Effector memory CD8-positive, alpha-beta T cell (primary cell): ENCODE results near the gene CUBN.

Source experiments
- ATAC-seq: fragments of 150-1000 bp; cut with Tn5 transposase; replicated peaks from 2 replicates; pipeline ENCODE4 v1.10.0; 2021; ENCODE audit warnings: mild to moderate bottlenecking, moderate library complexity
- DNase-seq, 3 experiments: peaks; one replicate each; pipeline ENCODE4 v3.0.0; 2021
- H3K27ac Mint-ChIP-seq, 2 donors: one replicate each; pipeline ENCODE4 v1.8.0; 2022; ENCODE audit warnings: mild to moderate bottlenecking in 2 of 2, mixed read lengths in 2 of 2, moderate library complexity in 2 of 2
- H3K27me3 Mint-ChIP-seq, 2 donors: one replicate each; pipeline ENCODE4 v1.8.0; 2022; ENCODE audit warnings: mixed read lengths in 2 of 2
- H3K36me3 Mint-ChIP-seq: one replicate; pipeline ENCODE4 v1.8.0; 2022; ENCODE audit warnings: mild to moderate bottlenecking, moderate library complexity, mixed read lengths; ENCODE audit not compliant: insufficient read depth
- H3K4me1 Mint-ChIP-seq, 2 donors: one replicate each; pipeline ENCODE4 v1.8.0; 2022; ENCODE audit warnings: low read depth in 2 of 2, mixed read lengths in 2 of 2
- H3K4me3 Mint-ChIP-seq, 2 donors: one replicate each; pipeline ENCODE4 v1.8.0; 2022; ENCODE audit warnings: mild to moderate bottlenecking in 2 of 2, mixed read lengths in 2 of 2, moderate library complexity in 2 of 2
- H3K9me3 Mint-ChIP-seq, 2 donors: one replicate each; pipeline ENCODE4 v1.8.0; 2022; ENCODE audit warnings: mixed read lengths in 2 of 2

CUBN gene

DNA sequence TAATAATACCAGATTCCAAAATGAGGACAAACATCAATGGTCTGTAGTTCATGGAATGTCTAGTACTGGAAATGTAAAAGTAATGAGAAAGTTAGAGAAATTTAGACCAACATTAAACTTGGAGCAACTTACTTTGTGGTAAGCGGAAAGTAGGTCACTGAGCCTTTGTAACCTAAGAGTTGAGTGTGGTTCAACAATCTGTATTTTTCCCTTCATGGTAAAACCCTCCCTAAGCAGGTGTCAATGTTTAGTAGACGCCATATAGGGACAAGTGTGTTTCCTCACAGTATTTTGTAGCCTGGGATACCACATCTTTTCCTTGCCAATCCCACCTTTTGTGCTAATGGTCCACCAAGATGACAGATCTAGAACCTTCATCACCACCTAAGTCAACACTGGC lies 245.1 kb downstream of the CUBN start:
- Mint-ChIP-seq H3K4me3 (no peak overlapping the region), H3K36me3 (no peaks in the 10 kb centered on the region), H3K4me1 (no peaks in the 10 kb centered on the region), H3K27me3 (no peaks in the 10 kb centered on the region), H3K9me3 (no peaks in the 10 kb centered on the region), H3K27ac (peak overlapping the region in 1 of 2 donors; percentile 17)
- no peak for DNase-seq
- peak; percentile 82 for ATAC-seq

GRCh38 chr10:16883084-16883483 lies 246.5 kb downstream of the CUBN start:
- Mint-ChIP-seq H3K4me3 (no peak overlapping the region), H3K9me3 (no peaks in the 10 kb centered on the region), H3K27ac (peak overlapping the region; percentile 26 to 41), H3K36me3 (no peaks in the 10 kb centered on the region), H3K27me3 (no peaks in the 10 kb centered on the region), H3K4me1 (no peaks in the 10 kb centered on the region)
- ATAC-seq, result no peak
- DNase-seq, result no peak

DNA sequence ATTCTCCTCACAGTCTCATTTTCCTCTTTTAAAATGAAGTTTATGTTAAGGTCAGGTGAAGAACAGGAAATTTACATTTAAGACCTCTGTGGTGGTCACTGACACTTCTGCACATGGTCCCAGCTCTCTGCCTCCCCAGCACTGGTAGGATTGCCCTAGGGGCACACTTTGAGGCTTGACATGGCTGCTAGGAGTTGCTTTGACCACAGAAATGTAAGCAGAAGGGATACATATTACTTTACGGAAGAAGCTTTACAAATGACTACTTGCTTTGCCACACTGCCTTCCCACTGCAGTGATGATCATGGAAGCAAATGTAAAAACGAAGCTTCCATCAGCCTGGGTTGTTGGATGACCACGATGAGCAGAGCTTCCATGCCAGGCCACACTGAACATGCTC lies 259.3 kb downstream of the CUBN start:
- H3K36me3 Mint-ChIP-seq, result peaks cover 4% of the 10 kb centered on the region

DNA sequence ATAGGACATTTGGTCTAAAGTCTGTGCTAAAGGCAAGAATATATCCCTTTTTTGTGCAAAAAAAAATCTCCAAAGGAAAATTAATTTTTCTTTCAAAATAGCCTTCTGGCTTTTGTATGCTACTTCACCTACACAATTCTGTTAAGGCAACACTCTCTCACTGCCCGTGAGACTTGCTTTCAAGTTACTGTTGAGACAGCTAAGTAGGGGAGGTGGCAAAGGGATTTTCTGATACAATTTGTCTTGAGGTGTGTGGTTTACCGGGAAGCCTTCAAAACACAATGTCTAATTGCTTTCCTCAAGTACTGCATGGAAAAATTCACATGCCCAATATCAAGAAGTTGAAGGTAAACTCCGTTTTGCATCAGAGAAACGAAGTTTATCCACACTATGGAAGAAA lies 261.6 kb downstream of the CUBN start:
- no peak for DNase-seq
- no peak for ATAC-seq
- Mint-ChIP-seq H3K36me3 (no peaks in the 10 kb centered on the region), H3K27ac (no peak overlapping the region), H3K27me3 (no peaks in the 10 kb centered on the region), H3K4me3 (no peak overlapping the region), H3K9me3 (no peaks in the 10 kb centered on the region), H3K4me1 (no peaks in the 10 kb centered on the region)

More for the DNA sequence above, 259.3 kb downstream of the CUBN start:
- no peak overlapping the region for H3K4me3 Mint-ChIP-seq
- H3K9me3 Mint-ChIP-seq, result no peaks in the 10 kb centered on the region
- no peaks in the 10 kb centered on the region for H3K27me3 Mint-ChIP-seq
- no peak for ATAC-seq
- no peak for DNase-seq
- no peak overlapping the region for H3K27ac Mint-ChIP-seq
- no peaks in the 10 kb centered on the region for H3K4me1 Mint-ChIP-seq

- Mint-ChIP-seq H3K27ac (no peak overlapping the region), H3K36me3 (no peaks in the 10 kb centered on the region), H3K9me3 (no peaks in the 10 kb centered on the region), H3K4me3 (no peak overlapping the region), H3K27me3 (no peaks in the 10 kb centered on the region), H3K4me1 (no peaks in the 10 kb centered on the region)
- ATAC-seq (no peak), DNase-seq (no peak)
Measured at GRCh38 chr10:16867556-16867955, 262.1 kb downstream of the CUBN start.

- Mint-ChIP-seq H3K27ac (no peak overlapping the region), H3K4me1 (no peaks in the 10 kb centered on the region)
- ATAC-seq, result no peak
Measured at GRCh38 chr10:16866541-16867275, 262.9 kb downstream of the CUBN start.

DNA sequence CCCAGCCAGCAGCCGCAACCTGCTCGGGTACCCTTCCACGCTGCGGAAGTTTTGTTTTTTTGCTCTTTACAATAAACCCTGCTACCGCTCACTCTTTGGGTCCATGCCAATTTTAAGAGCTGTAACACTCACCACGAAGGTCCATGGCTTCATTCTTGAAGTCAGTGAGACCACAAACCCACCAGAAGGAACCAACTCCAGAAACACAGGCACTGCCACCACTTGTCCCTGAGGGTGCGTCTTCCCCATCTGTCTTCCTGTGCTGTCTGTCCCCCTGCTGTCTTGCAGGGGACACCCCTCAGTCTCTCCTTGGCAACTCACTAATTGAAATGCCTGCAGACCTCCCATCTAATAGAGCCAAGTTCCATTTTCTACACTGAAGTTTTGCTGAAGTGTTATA lies 263.8 kb downstream of the CUBN start:
- no peak overlapping the region for H3K4me3 Mint-ChIP-seq
- no peaks in the 10 kb centered on the region for H3K27me3 Mint-ChIP-seq
- H3K27ac Mint-ChIP-seq, result no peak overlapping the region
- H3K36me3 Mint-ChIP-seq, result no peaks in the 10 kb centered on the region
- DNase-seq (no peak), ATAC-seq (no peak)
- H3K9me3 Mint-ChIP-seq, result no peaks in the 10 kb centered on the region
- no peaks in the 10 kb centered on the region for H3K4me1 Mint-ChIP-seq

More at GRCh38 chr10:16866541-16867275, 262.9 kb downstream of the CUBN start:
- Mint-ChIP-seq H3K9me3 (no peaks in the 10 kb centered on the region), H3K36me3 (no peaks in the 10 kb centered on the region), H3K27me3 (no peaks in the 10 kb centered on the region), H3K4me3 (no peak overlapping the region)
- DNase-seq, result no peak

DNA sequence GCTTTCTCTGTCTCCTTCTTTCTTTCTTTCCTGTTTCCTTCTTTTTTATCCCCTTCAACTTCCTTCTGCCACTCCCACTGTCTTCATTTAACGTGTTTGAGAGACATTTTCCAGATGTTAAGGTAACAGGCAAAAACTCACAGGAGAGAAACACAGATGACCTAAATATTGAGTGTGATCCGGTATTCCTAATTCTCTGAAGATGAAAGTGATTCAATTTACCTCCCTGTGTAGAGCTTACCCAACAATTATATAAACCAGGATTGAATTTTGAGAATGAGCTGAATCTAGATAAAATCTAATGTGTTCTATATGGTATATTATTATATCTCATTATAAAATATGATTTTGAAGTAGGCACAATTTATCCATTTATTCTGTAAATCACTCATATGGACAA lies 265.8 kb downstream of the CUBN start:
- ATAC-seq (no peak), DNase-seq (no peak)
- no peaks in the 10 kb centered on the region for H3K36me3 Mint-ChIP-seq
- H3K4me3 Mint-ChIP-seq, result no peak overlapping the region
- no peaks in the 10 kb centered on the region for H3K9me3 Mint-ChIP-seq
- no peaks in the 10 kb centered on the region for H3K4me1 Mint-ChIP-seq
- no peak overlapping the region for H3K27ac Mint-ChIP-seq
- no peaks in the 10 kb centered on the region for H3K27me3 Mint-ChIP-seq

DNA sequence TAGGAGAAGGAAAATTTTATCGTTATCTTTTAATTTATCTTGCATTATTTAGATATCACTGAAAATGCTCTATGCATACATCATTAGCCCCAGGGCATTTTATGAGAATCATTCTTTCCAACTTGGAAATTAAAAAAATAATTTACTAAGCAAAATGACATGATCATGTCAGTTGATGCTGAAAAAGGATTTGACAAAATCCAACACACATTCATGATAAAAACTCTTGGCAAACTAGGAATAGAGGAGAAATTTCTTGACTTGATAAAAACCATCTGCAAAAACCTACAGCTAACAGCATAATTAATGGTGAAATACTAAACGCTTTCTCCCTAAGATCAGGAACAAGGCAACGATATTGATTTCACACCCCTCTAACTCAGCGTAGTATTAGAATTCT lies 272.2 kb downstream of the CUBN start:
- H3K4me3 Mint-ChIP-seq, result no peak overlapping the region
- H3K27ac Mint-ChIP-seq, result no peak overlapping the region
- no peaks in the 10 kb centered on the region for H3K9me3 Mint-ChIP-seq
- DNase-seq (no peak), ATAC-seq (no peak)
- H3K27me3 Mint-ChIP-seq, result no peaks in the 10 kb centered on the region
- H3K4me1 Mint-ChIP-seq, result no peaks in the 10 kb centered on the region
- no peaks in the 10 kb centered on the region for H3K36me3 Mint-ChIP-seq

GRCh38 chr10:16856567-16856966 lies 273.0 kb downstream of the CUBN start:
- Mint-ChIP-seq H3K9me3 (no peaks in the 10 kb centered on the region), H3K4me3 (no peak overlapping the region), H3K36me3 (no peaks in the 10 kb centered on the region), H3K27ac (no peak overlapping the region), H3K4me1 (no peaks in the 10 kb centered on the region), H3K27me3 (no peaks in the 10 kb centered on the region)
- ATAC-seq (no peak), DNase-seq (no peak)

- Mint-ChIP-seq H3K4me3 (no peak overlapping the region), H3K9me3 (no peaks in the 10 kb centered on the region), H3K27me3 (no peaks in the 10 kb centered on the region), H3K4me1 (no peaks in the 10 kb centered on the region), H3K27ac (no peak overlapping the region), H3K36me3 (no peaks in the 10 kb centered on the region)
- DNase-seq (no peak), ATAC-seq (no peak)
Measured at GRCh38 chr10:16856092-16856491, 273.5 kb downstream of the CUBN start.

DNA sequence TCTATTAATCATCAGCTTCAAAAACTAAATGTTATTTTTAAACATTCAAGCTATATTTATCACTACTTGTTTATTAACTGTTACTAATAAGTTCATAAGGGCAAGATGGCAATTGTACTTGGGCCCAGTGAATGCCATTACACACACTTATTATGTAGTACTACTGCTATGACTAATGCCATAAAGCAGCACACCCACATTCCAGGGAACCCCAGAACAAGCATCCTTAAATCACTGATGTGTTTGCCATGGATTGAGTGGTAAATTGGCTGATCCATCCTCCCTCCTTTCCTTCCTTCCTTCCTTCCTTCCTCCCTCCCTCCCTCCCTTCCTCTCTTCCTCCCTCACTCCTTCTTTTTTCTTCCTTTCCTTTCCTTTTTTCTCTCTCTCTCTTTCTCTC lies 275.0 kb downstream of the CUBN start:
- Mint-ChIP-seq H3K27ac (no peak overlapping the region), H3K9me3 (no peaks in the 10 kb centered on the region), H3K4me3 (no peak overlapping the region), H3K27me3 (no peaks in the 10 kb centered on the region), H3K36me3 (no peaks in the 10 kb centered on the region), H3K4me1 (no peaks in the 10 kb centered on the region)
- ATAC-seq (no peak), DNase-seq (no peak)

DNA sequence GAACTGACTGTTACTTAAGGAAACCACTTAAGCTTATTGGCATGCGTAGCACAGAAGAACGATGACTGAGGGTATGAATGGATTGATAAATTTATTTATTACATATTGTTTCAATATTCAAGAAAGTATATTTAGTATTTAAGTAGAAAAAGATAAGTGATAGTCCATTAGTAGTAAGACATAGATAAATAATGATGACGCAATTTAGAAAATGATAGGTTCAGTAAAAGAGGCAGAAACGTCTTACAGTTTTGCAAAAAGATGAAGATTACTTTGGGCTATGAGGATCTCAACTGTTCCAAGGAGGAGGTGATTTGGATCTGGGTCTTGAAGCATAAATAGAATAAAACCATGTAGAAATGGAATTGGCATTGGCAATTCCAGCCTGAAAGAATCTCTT lies 275.8 kb downstream of the CUBN start:
- Mint-ChIP-seq H3K27ac (no peak overlapping the region), H3K36me3 (no peaks in the 10 kb centered on the region), H3K4me1 (no peaks in the 10 kb centered on the region), H3K4me3 (no peak overlapping the region), H3K27me3 (no peaks in the 10 kb centered on the region), H3K9me3 (no peaks in the 10 kb centered on the region)
- DNase-seq (no peak), ATAC-seq (no peak)

GRCh38 chr10:16853201-16853600 lies 276.4 kb downstream of the CUBN start:
- no peak overlapping the region for H3K27ac Mint-ChIP-seq
- no peak overlapping the region for H3K4me3 Mint-ChIP-seq
- DNase-seq, result no peak
- H3K4me1 Mint-ChIP-seq, result no peaks in the 10 kb centered on the region
- H3K27me3 Mint-ChIP-seq, result no peaks in the 10 kb centered on the region
- no peaks in the 10 kb centered on the region for H3K9me3 Mint-ChIP-seq
- H3K36me3 Mint-ChIP-seq, result no peaks in the 10 kb centered on the region
- ATAC-seq, result no peak

DNA sequence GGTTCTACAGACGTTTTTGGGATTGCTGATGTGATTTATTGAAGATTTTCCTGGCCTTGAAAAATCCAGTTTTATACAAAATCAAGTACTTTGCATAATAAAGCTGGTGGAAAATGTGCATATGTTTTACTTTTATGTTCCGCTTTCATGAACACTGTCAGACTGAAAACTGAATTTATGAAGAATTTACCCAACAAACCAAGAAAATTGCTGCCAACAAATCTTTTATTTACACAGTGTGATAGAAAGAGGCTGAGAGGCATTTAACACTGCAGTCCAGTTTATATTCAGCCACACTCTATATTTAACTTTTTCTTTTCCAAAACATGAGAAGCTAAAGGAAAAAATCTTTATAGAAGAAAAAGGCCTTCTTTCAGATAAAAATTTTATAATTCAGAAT lies 277.0 kb downstream of the CUBN start:
- Mint-ChIP-seq H3K4me3 (no peak overlapping the region), H3K9me3 (no peaks in the 10 kb centered on the region), H3K36me3 (no peaks in the 10 kb centered on the region), H3K27ac (no peak overlapping the region), H3K4me1 (no peaks in the 10 kb centered on the region), H3K27me3 (no peaks in the 10 kb centered on the region)
- ATAC-seq (no peak), DNase-seq (no peak)
